H1 (cell line): ENCODE measurements around the gene L3MBTL4. TPM values are rescaled to one million over a fixed set of nuclear protein-coding genes. Genes with fewer than 3 reads are reported as not detected.

Experiments used
- CTCF ChIA-PET: fragments of 300-600 bp; sonication (Branson Sonifier 250); formaldehyde crosslinking; loops from one replicate; lab custom pipeline; 2021; ENCODE audit not compliant: partially characterized antibody; lab: Charles Lee
- POLR2A ChIA-PET: fragments of 300-600 bp; sonication (Branson Sonifier 250); formaldehyde crosslinking; loops from one replicate; lab custom pipeline; 2021; ENCODE audit warnings: inconsistent platforms; ENCODE audit not compliant: partially characterized antibody; lab: Charles Lee
- DNase-seq, 2 experiments: peaks; one replicate each; pipeline versions ENCODE4 v3.0.0 to v3.0.0-alpha.2; 2010 to 2022; ENCODE audit warnings: low spot score in 2 of 2, low read depth in 1 of 2, mixed read lengths in 1 of 2
- FAIRE-seq: peaks from 2 replicates; lab custom pipeline; 2011; peaks lifted over from hg19 to GRCh38; lab: Jason Lieb, UNC
- H2AFZ ChIP-seq: 2 replicates; pipeline ENCODE4 v1.8.1; 2012; ENCODE audit warnings: low read length, inconsistent platforms
- H2AK5ac ChIP-seq: 2 replicates; pipeline ENCODE4 v1.6.1; 2013; ENCODE audit warnings: low read depth, low read length
- H2BK120ac ChIP-seq: replicated peaks from 2 replicates; pipeline ENCODE3; 2013; ENCODE audit warnings: low read depth, low read length, inconsistent platforms
- H2BK12ac ChIP-seq: 2 replicates; pipeline ENCODE4 v1.6.1; 2013; ENCODE audit warnings: low read depth, low read length
- H2BK15ac ChIP-seq: 2 replicates; pipeline ENCODE4 v1.6.1; 2013; ENCODE audit warnings: low read length
- H2BK20ac ChIP-seq: 2 replicates; pipeline ENCODE4 v1.6.1; 2013; ENCODE audit warnings: low read length
- H2BK5ac ChIP-seq: 2 replicates; pipeline ENCODE4 v1.6.1; 2013; ENCODE audit warnings: low read depth, low read length
- H3K14ac ChIP-seq: 2 replicates; pipeline ENCODE4 v1.6.1; 2013; ENCODE audit warnings: inconsistent platforms; ENCODE audit not compliant: insufficient read length
- H3K18ac ChIP-seq: 2 replicates; pipeline ENCODE4 v1.6.1; 2013; ENCODE audit warnings: low read length; ENCODE audit errors: extremely low read depth
- H3K23ac ChIP-seq: 2 replicates; pipeline ENCODE4 v1.6.1; 2013; ENCODE audit warnings: inconsistent platforms; ENCODE audit not compliant: insufficient read length
- H3K23me2 ChIP-seq: 2 replicates; pipeline ENCODE4 v1.6.1; 2013; ENCODE audit warnings: low read depth, low read length
- H3K27ac ChIP-seq: 2 replicates; pipeline ENCODE4 v1.6.1; 2011; ENCODE audit warnings: low read depth, low read length, inconsistent platforms
- H3K27me3 ChIP-seq, 4 experiments: replicated peaks in 1 of 4; 1 replicate in 1 of 4; 2 replicates in 3 of 4; pipeline versions ENCODE4 v1.6.1 to v1.8.1; 2011 to 2013; ENCODE audit warnings: low read length in 3 of 4, mild to moderate bottlenecking in 3 of 4, inconsistent platforms in 2 of 4, mixed read lengths in 2 of 4, moderate library complexity in 1 of 4; ENCODE audit not compliant: control insufficient read depth in 3 of 4, insufficient read depth in 3 of 4; ENCODE audit errors: extremely low read depth in 1 of 4
- H3K36me3 ChIP-seq, 4 experiments: 2 replicates each; pipeline versions ENCODE4 v1.6.1 to v1.8.1; 2011 to 2013; ENCODE audit warnings: mild to moderate bottlenecking in 4 of 4, low read length in 3 of 4, moderate library complexity in 2 of 4, control low read depth in 1 of 4, inconsistent platforms in 1 of 4; ENCODE audit not compliant: insufficient read depth in 4 of 4, control insufficient read depth in 2 of 4
- H3K4ac ChIP-seq: replicated peaks from 2 replicates; pipeline ENCODE3; 2013; ENCODE audit warnings: low read length, low read depth, mixed read lengths, inconsistent platforms; ENCODE audit not compliant: insufficient read length
- H3K4me1 ChIP-seq, 4 experiments: replicated peaks in 1 of 4; 1 replicate in 1 of 4; 2 replicates in 3 of 4; pipeline versions ENCODE4 v1.6.1 to v1.8.1; 2011 to 2013; ENCODE audit warnings: low read length in 3 of 4, inconsistent platforms in 2 of 4, mixed read lengths in 1 of 4; ENCODE audit not compliant: insufficient read depth in 4 of 4, control insufficient read depth in 3 of 4
- H3K4me2 ChIP-seq, 2 experiments: 2 replicates each; pipeline versions ENCODE4 v1.6.1 to v1.8.1; 2011 to 2013; ENCODE audit warnings: low read depth in 2 of 2, low read length in 2 of 2, control low read depth in 1 of 2, inconsistent platforms in 1 of 2, mild to moderate bottlenecking in 1 of 2; ENCODE audit not compliant: insufficient read depth in 1 of 2
- H3K4me3 ChIP-seq, 4 experiments: fragments of 200-600, 300-600 bp in 1 of 4; sonication (generic), shearing (Covaris generic), sonication (Bioruptor Twin) in 1 of 4; 2 replicates each; pipeline versions ENCODE4 v1.5.1 to v1.8.1; 2011 to 2016; ENCODE audit warnings: low read length in 4 of 4, low read depth in 3 of 4, control low read depth in 2 of 4, inconsistent platforms in 2 of 4, mild to moderate bottlenecking in 2 of 4, mixed read lengths in 1 of 4, moderate library complexity in 1 of 4; ENCODE audit not compliant: insufficient read depth in 2 of 4; ENCODE audit errors: extremely low read depth in 1 of 4
- H3K56ac ChIP-seq: replicated peaks from 2 replicates; pipeline ENCODE3; 2013; ENCODE audit warnings: low read depth, mild to moderate bottlenecking, mixed read lengths, low read length, inconsistent platforms; ENCODE audit not compliant: insufficient read length
- H3K79me1 ChIP-seq: 2 replicates; pipeline ENCODE4 v1.6.1; 2013; ENCODE audit warnings: low read depth, low read length, control low read depth
- H3K79me2 ChIP-seq, 2 experiments: 2 replicates each; pipeline versions ENCODE4 v1.6.1 to v1.8.1; 2012 to 2013; ENCODE audit warnings: low read length in 2 of 2, mild to moderate bottlenecking in 2 of 2, inconsistent platforms in 1 of 2; ENCODE audit not compliant: insufficient read depth in 2 of 2, control insufficient read depth in 1 of 2
- H3K9ac ChIP-seq, 4 experiments: replicated peaks in 1 of 4; 1 replicate in 1 of 4; 2 replicates in 3 of 4; pipeline versions ENCODE4 v1.6.1 to v1.8.1; 2011 to 2013; ENCODE audit warnings: low read depth in 3 of 4, low read length in 3 of 4, control low read depth in 2 of 4, mild to moderate bottlenecking in 2 of 4, moderate library complexity in 2 of 4, inconsistent platforms in 1 of 4; ENCODE audit errors: extremely low read depth in 1 of 4
- H3K9me3 ChIP-seq, 2 experiments: 2 replicates each; pipeline versions ENCODE4 v1.6.1 to v1.8.1; 2012 to 2013; ENCODE audit warnings: mild to moderate bottlenecking in 2 of 2, moderate library complexity in 2 of 2, control low read depth in 1 of 2, inconsistent platforms in 1 of 2, low read depth in 1 of 2, low read length in 1 of 2, mixed read lengths in 1 of 2; ENCODE audit not compliant: insufficient read depth in 2 of 2
- H4K20me1 ChIP-seq, 2 experiments: replicated peaks in 1 of 2; 2 replicates each; pipeline versions ENCODE3 to v1.8.1; 2011 to 2013; ENCODE audit warnings: inconsistent platforms in 2 of 2, low read length in 2 of 2, mild to moderate bottlenecking in 1 of 2; ENCODE audit not compliant: insufficient read depth in 2 of 2, control insufficient read depth in 1 of 2
- H4K5ac ChIP-seq: 2 replicates; pipeline ENCODE4 v1.6.1; 2013; ENCODE audit warnings: low read length, low read depth, mixed read lengths, inconsistent platforms; ENCODE audit not compliant: insufficient read length
- H4K8ac ChIP-seq: 2 replicates; pipeline ENCODE4 v1.8.0; 2013; ENCODE audit warnings: mild to moderate bottlenecking, moderate library complexity, low read length, inconsistent platforms; ENCODE audit not compliant: insufficient read depth; ENCODE audit errors: extremely low read depth
- H4K91ac ChIP-seq: replicated peaks from 2 replicates; pipeline ENCODE3; 2013; ENCODE audit warnings: low read length, mixed read lengths, inconsistent platforms; ENCODE audit not compliant: insufficient read length
- ASH2L ChIP-seq: fragments of 200-600, 300-600 bp; sonication (generic); IDR thresholded peaks from one replicate; pipeline ENCODE4 v1.7.1; 2017; ENCODE audit warnings: low read length
- CHD1 ChIP-seq: IDR thresholded peaks from 2 replicates; pipeline ENCODE4 v1.6.1; 2012; ENCODE audit warnings: low read depth, low read length, improper control_type of control experiment
- EP300 ChIP-seq, 2 experiments: IDR thresholded peaks; 1 replicate in 1 of 2; 2 replicates in 1 of 2; pipeline ENCODE4 v1.6.1; 2011 to 2012; ENCODE audit warnings: low read depth in 2 of 2, low read length in 2 of 2, mild to moderate bottlenecking in 2 of 2, borderline replicate concordance in 1 of 2, inconsistent platforms in 1 of 2, moderate library complexity in 1 of 2
- HDAC2 ChIP-seq, 2 experiments: fragments of 300-600 bp in 1 of 2; sonication (generic) in 1 of 2; IDR thresholded peaks; 2 replicates each; pipeline ENCODE4 v1.6.1; 2011 to 2012; ENCODE audit warnings: low read depth in 2 of 2, low read length in 2 of 2, mild to moderate bottlenecking in 2 of 2, moderate library complexity in 2 of 2, borderline replicate concordance in 1 of 2, inconsistent platforms in 1 of 2
- MAFK ChIP-seq: IDR thresholded peaks from 2 replicates; pipeline ENCODE4 v1.6.1; 2012; ENCODE audit warnings: low read depth, mild to moderate bottlenecking, improper control_type of control experiment, low read length
- NRF1 ChIP-seq: IDR thresholded peaks from 2 replicates; pipeline ENCODE4 v1.6.1; 2011; ENCODE audit warnings: mild to moderate bottlenecking, low read depth, low read length, improper control_type of control experiment
- POU5F1 ChIP-seq: IDR thresholded peaks from 2 replicates; pipeline ENCODE4 v1.6.1; 2011; ENCODE audit warnings: low read depth, mild to moderate bottlenecking, low read length, moderate library complexity
- SAP30 ChIP-seq: fragments of 300-600 bp; sonication (generic); IDR thresholded peaks from 2 replicates; pipeline ENCODE4 v1.7.1; 2012; ENCODE audit warnings: low read length, moderate library complexity, mild to moderate bottlenecking, inconsistent platforms; ENCODE audit not compliant: insufficient read depth, insufficient replicate concordance
- SIRT6 ChIP-seq: IDR thresholded peaks from one replicate; pipeline ENCODE4 v1.7.1; 2012; ENCODE audit warnings: low read length, inconsistent platforms
- SP1 ChIP-seq: IDR thresholded peaks from 2 replicates; pipeline ENCODE4 v1.6.1; 2011; ENCODE audit warnings: low read depth, low read length
- SRF ChIP-seq: IDR thresholded peaks from 2 replicates; pipeline ENCODE4 v1.6.1; 2011; ENCODE audit warnings: mild to moderate bottlenecking, low read depth, low read length, moderate library complexity
- TBP ChIP-seq: IDR thresholded peaks from 2 replicates; pipeline ENCODE4 v1.6.1; 2011; ENCODE audit warnings: low read depth, low read length, improper control_type of control experiment
- TEAD4 ChIP-seq: IDR thresholded peaks from 2 replicates; pipeline ENCODE4 v1.6.1; 2012; ENCODE audit warnings: low read depth, low read length, inconsistent platforms, mixed read lengths
- YY1 ChIP-seq: IDR thresholded peaks from 2 replicates; pipeline ENCODE4 v1.6.1; 2011; ENCODE audit warnings: low read depth, mild to moderate bottlenecking, low read length
- WGBS, 2 experiments: shearing (Covaris generic) in 1 of 2; methylation state at CpG; one replicate each; pipeline versions ENCODE4 v1.1.6 to v1.1.7; 2013 to 2015; ENCODE audit warnings: low lambda C conversion rate in 2 of 2, mixed read lengths in 2 of 2, inconsistent platforms in 1 of 2, low coverage in 1 of 2, missing lambda C conversion rate in 1 of 2; ENCODE audit not compliant: insufficient replicate concordance in 2 of 2, insufficient coverage in 1 of 2, insufficient read length in 1 of 2; ENCODE audit errors: extremely low coverage in 1 of 2, missing lambda C conversion rate in 1 of 2; 5-methylcytosine and 5-hydroxymethylcytosine counted together
- polyA plus RNA-seq, 7 experiments: library from polyadenylated mRNA; depleted of rRNA in 3 of 7; stranded (reverse) in 5 of 7; unstranded in 2 of 7; fragments of >200 nt in 5 of 7; fragments of 200-250 nt in 2 of 7; gene quantifications; 1 replicate in 5 of 7; 2 replicates in 1 of 7; 4 replicates in 1 of 7; pipeline versions ENCODE4 v1.2.1 to v1.2.3, GENCODE V29; 2011 to 2013; ENCODE audit warnings: missing spikeins in 2 of 7, mixed read lengths in 2 of 7
- total RNA-seq: library from RNA; stranded (reverse); fragmentation: NEBNext Ultra II Directional; extraction: Animal tissue kit (Norgen Biotek cat#: 25700); gene quantifications from 2 replicates; pipeline ENCODE4 v1.2.1, GENCODE V29; 2021
- TF ChIP-seq, protein P1 (sequence below): IDR thresholded peaks from 2 replicates; pipeline ENCODE4 v1.6.1; 2012; ENCODE audit warnings: inconsistent platforms

Gene L3MBTL4
- total and polyA plus RNA-seq, 2 of the 8 experiments (the other 6 are each of a cell fraction or from before 2014, with no cell fraction given): 1.0 to 2.1 TPM

DNA sequence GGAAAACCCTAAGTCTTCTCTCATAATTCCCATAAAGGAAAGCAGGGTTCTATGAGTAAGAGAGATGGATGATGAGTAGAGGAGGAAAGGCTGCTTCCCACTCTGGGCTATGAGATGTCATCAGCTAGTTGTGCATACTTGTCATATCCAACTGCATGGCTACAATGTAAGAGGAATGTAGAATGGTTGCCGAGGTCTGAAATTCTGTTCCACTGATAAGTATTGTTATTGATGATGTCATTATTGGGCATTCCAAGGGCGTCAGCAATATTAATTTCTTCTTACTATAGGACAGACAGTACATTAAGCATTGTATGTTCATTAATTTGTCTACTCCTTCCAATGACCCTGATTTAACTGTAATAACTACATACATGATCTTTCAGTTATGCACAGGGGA, 88.1 kb downstream of the L3MBTL4 start:
- Histone ChIP-seq H2BK20ac (no peak overlapping the region), H3K9ac (no peak overlapping the region), H3K14ac (no peak overlapping the region), H3K27ac (no peak overlapping the region), H2BK15ac (no peak overlapping the region), H3K79me2 (no peaks in the 10 kb centered on the region), H3K4me1 (no peaks in the 10 kb centered on the region), H4K8ac (no peak overlapping the region), H3K4me2 (no peak overlapping the region), H2AFZ (no peak overlapping the region), H3K9me3 (peaks cover 10 to 20% of the 10 kb centered on the region in 2 experiments), H4K20me1 (no peaks in the 10 kb centered on the region), H2BK120ac (no peak overlapping the region), H3K23me2 (no peaks in the 10 kb centered on the region), H3K27me3 (no peaks in the 10 kb centered on the region), H2BK12ac (no peak overlapping the region), H3K18ac (no peak overlapping the region), H3K4ac (no peak overlapping the region), H3K36me3 (peaks cover 0 to 3% (median 0%) of the 10 kb centered on the region in 4 experiments; a peak in 2 of 8 replicates), H3K23ac (no peak overlapping the region), H3K56ac (no peak overlapping the region), H3K4me3 (no peak overlapping the region), H4K5ac (no peak overlapping the region), H4K91ac (no peak overlapping the region), H2AK5ac (no peak overlapping the region), H2BK5ac (no peak overlapping the region), H3K79me1 (no peaks in the 10 kb centered on the region)
- WGBS, 2 experiments: 96% methylated on average over 2 of the region's 2 CpGs; no CpG with 5 or more reads in 1 of the 2 experiments
- DNase-seq (no peak), FAIRE-seq (no peak)
- ChIA-PET CTCF (no interaction called here), POLR2A (interaction anchor here (0.7 kb wide), 1 partner anchor 156 kb away, joined by 3 read pairs; no protein-coding TSS in a partner anchor)
- TF ChIP-seq TEAD4: no peak
- TF ChIP-seq MAFK: no peak
- TF ChIP-seq, protein P1, sequence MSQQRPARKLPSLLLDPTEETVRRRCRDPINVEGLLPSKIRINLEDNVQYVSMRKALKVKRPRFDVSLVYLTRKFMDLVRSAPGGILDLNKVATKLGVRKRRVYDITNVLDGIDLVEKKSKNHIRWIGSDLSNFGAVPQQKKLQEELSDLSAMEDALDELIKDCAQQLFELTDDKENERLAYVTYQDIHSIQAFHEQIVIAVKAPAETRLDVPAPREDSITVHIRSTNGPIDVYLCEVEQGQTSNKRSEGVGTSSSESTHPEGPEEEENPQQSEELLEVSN: no peak
- no peak for TF ChIP-seq YY1
- TF ChIP-seq POU5F1: no peak
- TF ChIP-seq SP1: no peak
- TF ChIP-seq SRF: no peak
- no peak for TF ChIP-seq NRF1
- TF ChIP-seq EP300 (IDR thresholded peaks at IDR 0.05; ENCODE audit: borderline replicate concordance in 1 of 2, low read depth in 2 of 2, low read length in 2 of 2): no peak
- no peak for TF ChIP-seq HDAC2 (IDR thresholded peaks at IDR 0.05; ENCODE audit: borderline replicate concordance in 1 of 2, low read depth in 2 of 2, low read length in 2 of 2)
- no peak for TF ChIP-seq SIRT6
- TF ChIP-seq ASH2L: no peak
- TF ChIP-seq CHD1: no peak
- no peak for TF ChIP-seq SAP30
- TF ChIP-seq TBP: no peak
